Pancreas (tissue), 10 donors: Measurements from ENCODE around the gene PLEKHG5. TPM values are rescaled to one million over a fixed set of nuclear protein-coding genes. Genes with fewer than 3 reads are reported as not detected.

ENCODE experiments used
- ATAC-seq, 4 donors: fragments of 200-7000 bp; cut with Tn5 transposase; one replicate each; pipeline versions ENCODE4 v1.8.0 to v1.9.1; 2020; ENCODE audit warnings: mild to moderate bottlenecking in 4 of 4, moderate library complexity in 4 of 4
- DNase-seq, 6 donors: peaks; one replicate each; pipeline ENCODE4 v3.0.0-alpha.2; 2020
- FAIRE-seq: peaks from 2 replicates; lab custom pipeline; 2012; peaks lifted over from hg19 to GRCh38; lab: Jason Lieb, UNC
- H3K27ac ChIP-seq, 4 donors: fragments of 200-600 bp; sonication (generic); 1 replicate in 3 of 4; 2 replicates in 1 of 4; pipeline versions ENCODE4 v1.5.0 to v1.8.0; 2020
- H3K27me3 ChIP-seq, 4 donors: fragments of 200-600 bp; one replicate each; pipeline ENCODE4 v1.8.0; 2021
- H3K36me3 ChIP-seq, 3 donors: fragments of 200-600 bp; sonication (generic) in 1 of 3; one replicate each; pipeline versions ENCODE4 v1.5.0 to v1.8.0; 2020 to 2021
- H3K4me1 ChIP-seq, 3 donors: fragments of 200-600 bp; one replicate each; pipeline ENCODE4 v1.8.0; 2021
- H3K4me3 ChIP-seq, 4 donors: fragments of 200-600 bp; sonication (generic) in 2 of 4; one replicate each; pipeline versions ENCODE4 v1.5.0 to v1.8.0; 2020 to 2021
- H3K9me3 ChIP-seq, 4 donors: fragments of 200-600 bp; one replicate each; pipeline ENCODE4 v1.8.0; 2021
- CTCF ChIP-seq, 4 donors: fragments of 200-600 bp; sonication (generic) in 3 of 4; IDR thresholded peaks; one replicate each; pipeline versions ENCODE4 v1.5.0 to v1.8.0; 2021; ENCODE audit warnings: antibody characterized with exemption in 4 of 4
- WGBS, 2 donors: extraction: QIAGEN DNeasy Blood & Tissue Kit; methylation state at CpG; one replicate each; pipeline ENCODE4 v1.1.7; 2013; 5-methylcytosine and 5-hydroxymethylcytosine counted together
- intact Hi-C, 3 donors: fragments of 100-400 bp; cut with DNase I; formaldehyde crosslinking; loops; one replicate each; pipeline versions ENCODE4 v1.11.1 to v1.14.2; 2022
- polyA plus RNA-seq, 2 donors: library from polyadenylated mRNA; stranded (reverse); fragments of 200-250 nt; gene quantifications; one replicate each; pipeline ENCODE4 v1.2.3, GENCODE V29; 2013
- total RNA-seq, 6 donors: library from RNA; stranded (reverse); fragmentation: NEBNext Ultra II Directional in 4 of 6; extraction: Animal tissue kit (Norgen Biotek cat#: 25700) in 4 of 6; gene quantifications; one replicate each; pipeline versions ENCODE4 v1.2.1 to v1.2.4, GENCODE V29; 2021 to 2023
- donor health status: healthy with polysubstance abuse.
- donor health status: DM: no; HTN: no; CAD: no; lungs with moderate emphysema.
- donor health status: DM: no; HTN: no; CAD: no.
- donor health status: control.
- donor health status: control.
- donor health status: Bipolar disorder and iron deficiency.
- donor health status: DM: yes; HTN: yes; CAD: no.
- donor health status: DM: no; HTN: no; CAD: no.
- donor health status: DM: no; HTN: no; CAD: no.
- donor health status: DM: yes; HTN: yes; CAD: no.

PLEKHG5 gene, protein sequence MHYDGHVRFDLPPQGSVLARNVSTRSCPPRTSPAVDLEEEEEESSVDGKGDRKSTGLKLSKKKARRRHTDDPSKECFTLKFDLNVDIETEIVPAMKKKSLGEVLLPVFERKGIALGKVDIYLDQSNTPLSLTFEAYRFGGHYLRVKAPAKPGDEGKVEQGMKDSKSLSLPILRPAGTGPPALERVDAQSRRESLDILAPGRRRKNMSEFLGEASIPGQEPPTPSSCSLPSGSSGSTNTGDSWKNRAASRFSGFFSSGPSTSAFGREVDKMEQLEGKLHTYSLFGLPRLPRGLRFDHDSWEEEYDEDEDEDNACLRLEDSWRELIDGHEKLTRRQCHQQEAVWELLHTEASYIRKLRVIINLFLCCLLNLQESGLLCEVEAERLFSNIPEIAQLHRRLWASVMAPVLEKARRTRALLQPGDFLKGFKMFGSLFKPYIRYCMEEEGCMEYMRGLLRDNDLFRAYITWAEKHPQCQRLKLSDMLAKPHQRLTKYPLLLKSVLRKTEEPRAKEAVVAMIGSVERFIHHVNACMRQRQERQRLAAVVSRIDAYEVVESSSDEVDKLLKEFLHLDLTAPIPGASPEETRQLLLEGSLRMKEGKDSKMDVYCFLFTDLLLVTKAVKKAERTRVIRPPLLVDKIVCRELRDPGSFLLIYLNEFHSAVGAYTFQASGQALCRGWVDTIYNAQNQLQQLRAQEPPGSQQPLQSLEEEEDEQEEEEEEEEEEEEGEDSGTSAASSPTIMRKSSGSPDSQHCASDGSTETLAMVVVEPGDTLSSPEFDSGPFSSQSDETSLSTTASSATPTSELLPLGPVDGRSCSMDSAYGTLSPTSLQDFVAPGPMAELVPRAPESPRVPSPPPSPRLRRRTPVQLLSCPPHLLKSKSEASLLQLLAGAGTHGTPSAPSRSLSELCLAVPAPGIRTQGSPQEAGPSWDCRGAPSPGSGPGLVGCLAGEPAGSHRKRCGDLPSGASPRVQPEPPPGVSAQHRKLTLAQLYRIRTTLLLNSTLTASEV
- 1 to 10 TPM; 1.5 to 3.9 (median 2.6) TPM for total RNA-seq
- 1 to 10 TPM; 6.2 to 7.3 TPM for polyA plus RNA-seq

- H3K4me1 ChIP-seq, result no peaks in the 10 kb centered on the region
Measured at GRCh38 chr1:6491480-6491962, at the start of gene PLEKHG5. PLEKHG5 (minus strand) TSS chr1:6491667; CDS start chr1:6477571, 14,096 bp downstream.

GRCh38 chr1:6538956-6539355 lies 47.5 kb upstream of the PLEKHG5 start:
- no peak for FAIRE-seq
- H3K36me3 ChIP-seq, result no peaks in the 10 kb centered on the region
- 56 to 57% methylated on average over 3 of the region's 3 CpGs for WGBS, 2 donors

More at GRCh38 chr1:6491480-6491962, at the start of gene PLEKHG5:
- intact Hi-C loops, result no loop called here
- TF ChIP-seq CTCF (IDR thresholded peaks at IDR 0.05), result no peak
- H3K27ac ChIP-seq, result peak within 1 kb of the TSS; percentile 59 to 81 (median 72)
- peak within 1 kb of the TSS; percentile 48 to 83 (median 72) for H3K4me3 ChIP-seq
- H3K9me3 ChIP-seq, result no peaks in the 10 kb centered on the region
- DNase-seq (no peak), FAIRE-seq (no peak), ATAC-seq (no peak)
- no peaks in the 10 kb centered on the region for H3K36me3 ChIP-seq
- H3K27me3 ChIP-seq, result no peaks in the 10 kb centered on the region
- 61 to 68% methylated on average over 6 of the region's 6 CpGs for WGBS, 2 donors

DNA sequence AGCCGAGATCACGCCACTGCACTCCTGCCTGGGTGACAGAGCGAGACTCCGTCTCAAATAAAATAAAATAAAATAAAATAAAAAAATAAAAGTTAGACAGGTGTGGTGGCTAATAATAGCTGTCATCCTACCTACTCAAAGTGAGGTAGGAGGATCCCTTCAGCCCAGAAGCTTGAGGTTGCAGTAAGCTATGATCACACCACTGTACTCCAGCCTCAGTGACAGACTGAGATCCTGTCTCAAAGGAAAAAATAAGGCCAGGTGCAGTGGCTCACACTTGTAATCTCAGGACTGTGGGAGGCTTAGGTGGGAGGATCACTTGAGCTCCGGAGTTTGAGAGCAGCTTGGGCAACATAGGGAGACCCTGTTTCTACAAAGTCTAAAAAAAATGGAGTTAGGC lies 44.8 kb upstream of the PLEKHG5 start:
- no peaks in the 10 kb centered on the region for H3K27me3 ChIP-seq
- no peak overlapping the region for H3K27ac ChIP-seq
- FAIRE-seq (no peak), ATAC-seq (no peak), DNase-seq (no peak)
- H3K4me1 ChIP-seq, result no peaks in the 10 kb centered on the region
- intact Hi-C loops, result loop anchor here in 1 of 3 donors (10.0 kb wide), 1 partner anchor 59 kb away; no protein-coding TSS in a partner anchor
- WGBS, 2 donors, result 77 to 83% methylated on average over 5 of the region's 5 CpGs
- H3K36me3 ChIP-seq, result peaks cover 0 to 22% (median 14%) of the 10 kb centered on the region in 3 donors
- H3K4me3 ChIP-seq, result no peak overlapping the region
- H3K9me3 ChIP-seq, result no peaks in the 10 kb centered on the region
- TF ChIP-seq CTCF (IDR thresholded peaks at IDR 0.05), result no peak

More at GRCh38 chr1:6538956-6539355, 47.5 kb upstream of the PLEKHG5 start:
- DNase-seq (no peak), ATAC-seq (no peak)
- Histone ChIP-seq H3K9me3 (no peaks in the 10 kb centered on the region), H3K27me3 (no peaks in the 10 kb centered on the region), H3K4me3 (no peak overlapping the region), H3K4me1 (no peaks in the 10 kb centered on the region), H3K27ac (no peak overlapping the region)
- intact Hi-C loops, result loop anchor here in 1 of 3 donors (10.0 kb wide), 1 partner anchor 56 kb away; no protein-coding TSS in a partner anchor
- TF ChIP-seq CTCF (IDR thresholded peaks at IDR 0.05), result no peak

DNA sequence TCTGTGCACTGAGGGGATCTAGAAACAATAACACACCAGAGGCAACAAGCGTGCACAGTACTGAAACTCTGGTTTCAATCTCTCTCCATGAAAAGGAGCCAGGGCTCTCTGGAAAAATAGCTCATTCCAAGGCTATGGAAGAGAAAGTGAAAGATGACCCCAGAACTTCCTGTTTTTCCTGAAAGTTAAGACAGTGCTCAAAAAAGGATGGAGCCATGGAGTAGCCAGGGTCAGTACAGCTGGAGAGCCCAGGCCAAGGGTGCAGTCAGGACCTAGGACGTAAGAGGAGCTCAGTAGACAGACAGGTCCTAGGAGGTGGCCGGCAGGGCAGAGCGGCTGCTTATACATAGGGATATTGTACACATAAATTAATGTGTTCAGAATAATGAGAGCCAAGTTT lies 43.7 kb upstream of the PLEKHG5 start:
- H3K4me3 ChIP-seq, result no peak overlapping the region
- no peaks in the 10 kb centered on the region for H3K9me3 ChIP-seq
- H3K27me3 ChIP-seq, result no peaks in the 10 kb centered on the region
- 93% methylated on average over 4 of the region's 4 CpGs for WGBS, 2 donors
- ATAC-seq (no peak), DNase-seq (peak in 1 of 6 donors; percentile 32), FAIRE-seq (no peak)
- H3K36me3 ChIP-seq, result peaks cover 0 to 32% (median 14%) of the 10 kb centered on the region in 3 donors
- intact Hi-C loops, result loop anchor here in 1 of 3 donors (10.0 kb wide), 1 partner anchor 60 kb away; no protein-coding TSS in a partner anchor
- no peak for TF ChIP-seq CTCF (IDR thresholded peaks at IDR 0.05)
- no peaks in the 10 kb centered on the region for H3K4me1 ChIP-seq
- H3K27ac ChIP-seq, result no peak overlapping the region
